Esophagus (tissue), 2 donors: ENCODE results near the gene SFRP5. TPM values are rescaled to one million over a fixed set of nuclear protein-coding genes. Genes with fewer than 3 reads are reported as not detected.

Experiments
- H3K27ac ChIP-seq, 2 donors: one replicate each; pipeline ENCODE4 v1.5.1; 2013; ENCODE audit warnings: low read depth in 2 of 2, mild to moderate bottlenecking in 2 of 2, inconsistent platforms in 1 of 2, low read length in 1 of 2, moderate library complexity in 1 of 2
- H3K27me3 ChIP-seq, 2 donors: one replicate each; pipeline ENCODE4 v1.6.1; 2013; ENCODE audit warnings: low read length in 2 of 2, control low read depth in 1 of 2, mild to moderate bottlenecking in 1 of 2; ENCODE audit not compliant: insufficient read depth in 2 of 2, control insufficient read depth in 1 of 2
- H3K36me3 ChIP-seq, 2 donors: one replicate each; pipeline ENCODE4 v1.6.1; 2013; ENCODE audit warnings: low read length in 1 of 2; ENCODE audit not compliant: control insufficient read depth in 2 of 2, insufficient read depth in 2 of 2
- H3K4me1 ChIP-seq, 2 donors: one replicate each; pipeline ENCODE4 v1.6.1; 2013; ENCODE audit warnings: low read length in 1 of 2; ENCODE audit not compliant: control insufficient read depth in 2 of 2, insufficient read depth in 2 of 2
- H3K4me3 ChIP-seq, 2 donors: one replicate each; pipeline ENCODE4 v1.5.1; 2013; ENCODE audit warnings: low read length in 2 of 2, mild to moderate bottlenecking in 2 of 2, low read depth in 1 of 2, moderate library complexity in 1 of 2
- H3K9me3 ChIP-seq, 2 donors: one replicate each; pipeline ENCODE4 v1.6.1; 2013; ENCODE audit warnings: mild to moderate bottlenecking in 2 of 2, low read depth in 1 of 2, low read length in 1 of 2, moderate library complexity in 1 of 2; ENCODE audit not compliant: control insufficient read depth in 2 of 2, insufficient read depth in 1 of 2
- WGBS, 2 donors: extraction: QIAGEN DNeasy Blood & Tissue Kit; methylation state at CpG; one replicate each; pipeline ENCODE4 v1.1.7; 2013; 5-methylcytosine and 5-hydroxymethylcytosine counted together
- polyA plus RNA-seq, 2 donors: library from polyadenylated mRNA; stranded (reverse); fragments of 200-250 nt; gene quantifications; one replicate each; pipeline ENCODE4 v1.2.3, GENCODE V29; 2013
- donor health status: healthy with polysubstance abuse.
- donor health status: Bipolar disorder and iron deficiency.

SFRP5 gene
- polyA plus RNA-seq, 2 donors, result 0.65 to 0.88 TPM

DNA sequence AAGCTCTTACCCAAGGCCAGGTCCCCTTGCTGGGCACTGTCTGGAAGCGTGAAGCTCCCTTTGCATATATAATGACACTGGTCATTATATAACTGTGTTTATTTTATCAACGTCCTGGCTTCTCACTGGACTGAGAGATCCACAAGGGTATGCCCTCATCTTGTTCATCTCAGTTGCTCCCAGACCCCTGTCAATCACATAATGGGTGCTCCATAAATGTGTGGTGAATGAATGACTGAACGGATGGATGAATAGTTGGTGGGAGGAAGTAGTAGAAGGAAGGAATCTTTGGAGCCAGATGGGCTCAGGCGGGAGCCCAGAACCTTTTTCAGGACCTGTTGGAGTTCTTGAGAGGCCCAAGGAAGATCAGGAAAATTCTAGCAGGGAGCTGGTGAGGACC lies 7.7 kb upstream of the SFRP5 start:
- H3K27ac ChIP-seq, result no peak overlapping the region
- H3K27me3 ChIP-seq, result no peaks in the 10 kb centered on the region
- H3K9me3 ChIP-seq, result no peaks in the 10 kb centered on the region
- no peaks in the 10 kb centered on the region for H3K36me3 ChIP-seq
- WGBS, 2 donors, result 75% methylated on average over 4 of the region's 4 CpGs
- peaks cover 0 to 1% of the 10 kb centered on the region in 2 donors for H3K4me1 ChIP-seq
- no peak overlapping the region for H3K4me3 ChIP-seq

DNA sequence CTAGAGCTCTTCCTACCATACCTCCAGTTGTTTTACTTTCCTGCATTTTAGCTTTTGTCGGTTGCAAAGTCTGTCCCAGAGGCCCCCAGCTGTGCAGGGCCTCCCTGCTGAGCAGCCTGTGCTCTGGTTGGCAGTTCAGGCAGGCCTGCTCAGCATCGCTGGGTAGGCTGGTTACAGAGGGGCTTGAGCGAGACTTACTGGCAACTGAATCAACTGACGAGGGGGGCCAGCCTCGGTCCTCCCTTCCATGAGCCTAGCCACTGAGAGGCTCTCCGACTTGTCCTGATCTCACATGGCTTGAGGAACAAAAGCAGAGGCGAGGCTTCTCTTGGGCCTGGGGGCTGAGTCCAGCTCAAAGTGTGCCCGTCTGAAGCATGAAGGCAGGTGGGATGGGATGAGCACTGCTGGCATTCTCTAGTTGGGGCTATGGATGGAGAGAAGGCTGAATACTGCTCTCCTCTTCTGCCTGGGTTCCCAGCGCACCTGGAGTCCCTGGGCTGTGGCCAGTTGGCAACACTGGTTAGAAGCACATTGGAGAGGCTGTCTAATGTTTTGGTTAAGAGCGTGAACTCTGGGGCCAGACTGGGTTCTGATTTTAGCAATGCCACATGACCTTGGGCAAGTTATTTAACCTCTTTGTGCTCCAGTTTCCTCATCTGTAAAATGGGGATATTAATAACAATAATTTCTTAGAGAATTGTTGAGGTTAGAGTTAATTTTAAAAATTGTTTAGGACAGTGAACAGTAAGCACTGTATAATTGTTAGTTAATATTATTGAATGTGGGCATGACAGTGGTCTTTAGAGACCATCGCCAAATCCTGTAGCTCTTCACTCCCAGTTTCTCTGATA lies 6.9 kb upstream of the SFRP5 start:
- WGBS, 2 donors, result 77 to 81% methylated on average over 11 of the region's 11 CpGs
- Histone ChIP-seq H3K36me3 (no peaks in the 10 kb centered on the region), H3K4me3 (no peak overlapping the region), H3K4me1 (peaks cover 0 to 1% of the 10 kb centered on the region in 2 donors), H3K27me3 (no peaks in the 10 kb centered on the region), H3K27ac (no peak overlapping the region), H3K9me3 (no peaks in the 10 kb centered on the region)

DNA sequence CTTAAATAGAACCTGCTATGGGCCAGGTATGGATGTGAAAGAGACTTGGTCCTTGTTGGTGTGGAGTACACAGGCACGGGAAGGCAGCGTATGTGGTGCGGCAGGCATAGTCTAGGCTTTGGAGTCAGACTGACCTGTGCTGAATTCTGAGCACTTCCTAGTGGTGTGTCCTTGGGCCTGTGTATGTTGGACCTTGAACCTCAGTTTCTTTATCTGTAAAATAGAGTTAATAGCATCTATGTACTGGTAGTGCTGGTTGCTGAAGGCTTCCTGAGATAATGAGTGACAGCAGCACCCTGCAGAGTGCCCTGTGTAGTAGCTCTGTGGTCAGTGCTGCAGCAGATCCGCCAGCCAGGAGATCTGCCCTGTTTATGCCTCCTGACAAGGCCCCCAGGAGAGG lies 5.3 kb upstream of the SFRP5 start:
- Histone ChIP-seq H3K27ac (no peak overlapping the region), H3K9me3 (no peaks in the 10 kb centered on the region), H3K4me1 (no peaks in the 10 kb centered on the region), H3K4me3 (no peak overlapping the region), H3K36me3 (no peaks in the 10 kb centered on the region), H3K27me3 (peaks cover 3 to 6% of the 10 kb centered on the region in 2 donors)
- 89 to 94% methylated on average over 4 of the region's 4 CpGs for WGBS, 2 donors

DNA sequence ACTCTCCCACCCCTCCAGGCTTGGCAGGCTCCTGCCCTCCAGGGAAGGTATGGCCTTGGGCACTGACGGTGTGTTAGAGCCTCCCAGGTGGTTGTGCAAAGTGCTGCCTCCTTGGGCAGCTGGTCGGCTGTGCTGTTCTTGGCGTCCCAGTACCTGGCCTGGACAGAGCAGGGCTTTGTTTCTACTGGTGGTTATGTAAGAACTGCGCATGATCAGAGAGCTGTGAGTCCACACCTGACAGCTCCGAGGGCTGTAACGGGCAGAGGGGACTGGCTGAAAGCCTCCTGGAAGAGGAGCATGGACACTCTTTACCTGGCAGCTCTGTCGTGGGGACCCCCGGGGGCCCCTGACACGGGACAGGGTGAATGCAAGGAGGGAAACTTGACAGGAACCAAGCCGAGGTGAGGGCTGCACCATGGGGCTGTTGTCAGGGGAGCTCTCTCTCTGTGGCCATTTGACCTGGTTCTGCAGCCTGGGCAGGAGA lies 3.1 kb upstream of the SFRP5 start:
- H3K9me3 ChIP-seq, result no peaks in the 10 kb centered on the region
- 51 to 61% methylated on average over 10 of the region's 10 CpGs for WGBS, 2 donors
- no peaks in the 10 kb centered on the region for H3K36me3 ChIP-seq
- H3K27ac ChIP-seq, result no peak overlapping the region
- peaks cover 6 to 7% of the 10 kb centered on the region in 2 donors for H3K4me1 ChIP-seq
- peaks cover 3 to 14% of the 10 kb centered on the region in 2 donors for H3K27me3 ChIP-seq
- H3K4me3 ChIP-seq, result no peak overlapping the region

DNA sequence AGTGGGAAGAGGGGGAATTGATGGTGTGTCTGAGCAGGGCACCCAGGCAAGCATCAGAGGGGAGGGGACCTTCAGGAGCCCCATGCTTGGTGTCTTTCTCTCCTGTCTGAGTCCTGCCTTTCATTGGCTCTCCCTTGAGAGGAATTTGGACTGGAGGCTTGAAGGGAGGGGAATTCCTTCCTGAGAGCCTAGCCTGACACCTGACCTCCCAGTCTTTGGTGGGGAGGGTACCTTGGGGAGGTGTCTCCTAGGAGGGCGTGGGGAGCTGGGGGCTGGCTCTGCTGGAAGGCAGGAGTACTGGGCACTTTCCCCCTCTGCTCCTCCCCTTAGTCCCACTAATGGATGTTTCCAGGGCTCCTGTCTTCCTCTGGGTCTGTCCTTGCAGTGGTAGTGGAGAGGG lies 1.3 kb upstream of the SFRP5 start:
- Histone ChIP-seq H3K9me3 (no peaks in the 10 kb centered on the region), H3K27ac (no peak overlapping the region), H3K4me1 (peaks cover 6 to 7% of the 10 kb centered on the region in 2 donors), H3K36me3 (no peaks in the 10 kb centered on the region), H3K27me3 (peaks cover 3 to 14% of the 10 kb centered on the region in 2 donors), H3K4me3 (no peak overlapping the region)
- 62 to 75% methylated on average over 1 of the region's 1 CpG for WGBS, 2 donors

DNA sequence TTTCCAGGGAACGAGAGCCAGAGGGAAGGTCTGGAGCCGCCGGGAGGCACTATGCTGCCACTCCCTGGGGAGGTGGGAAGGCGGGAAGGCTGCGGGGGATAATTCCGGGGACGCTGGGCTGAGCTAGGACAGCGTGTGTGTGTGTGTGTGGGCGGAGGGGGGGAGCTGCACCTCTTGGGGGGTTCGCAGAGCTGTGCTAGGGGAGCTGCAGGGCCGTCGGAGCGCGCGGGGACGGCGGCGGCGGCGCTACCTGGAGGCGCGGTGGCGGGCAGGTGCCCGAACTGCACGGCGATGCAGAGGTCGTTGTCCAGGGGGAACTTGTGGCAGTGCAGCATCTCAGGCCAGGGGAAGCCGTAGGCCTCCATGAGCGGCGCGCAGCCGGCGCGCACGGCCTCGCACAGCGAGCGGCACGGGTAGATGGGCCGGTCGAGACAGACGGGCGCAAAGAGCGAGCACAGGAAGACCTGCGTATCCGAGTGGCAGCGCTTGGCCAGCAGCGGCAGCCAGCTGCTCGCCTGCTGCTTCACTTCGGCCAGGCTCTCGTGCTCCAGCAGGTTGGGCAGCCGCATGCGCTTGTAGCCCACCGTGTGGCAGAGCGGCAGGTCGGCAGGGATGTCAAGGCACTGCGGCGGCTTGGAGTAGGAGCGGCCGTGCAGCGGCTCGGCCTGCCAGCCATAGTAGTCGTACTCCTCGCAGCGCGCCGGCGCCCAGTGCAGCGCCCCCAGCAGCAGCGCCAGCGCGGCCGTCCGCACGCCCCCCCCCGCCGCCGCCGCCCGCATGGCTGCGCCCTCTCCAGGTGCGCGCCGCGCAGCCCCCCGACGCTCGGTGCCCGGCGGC lies 526 bp downstream of the SFRP5 start:
- Histone ChIP-seq H3K4me3 (peak overlapping the region; percentile 11 to 21), H3K27ac (no peak overlapping the region), H3K4me1 (peaks cover 6 to 7% of the 10 kb centered on the region in 2 donors), H3K27me3 (peaks cover 3 to 14% of the 10 kb centered on the region in 2 donors), H3K36me3 (no peaks in the 10 kb centered on the region), H3K9me3 (no peaks in the 10 kb centered on the region)
- 2% methylated on average over 63 to 90 of the region's 90 CpGs for WGBS, 2 donors

DNA sequence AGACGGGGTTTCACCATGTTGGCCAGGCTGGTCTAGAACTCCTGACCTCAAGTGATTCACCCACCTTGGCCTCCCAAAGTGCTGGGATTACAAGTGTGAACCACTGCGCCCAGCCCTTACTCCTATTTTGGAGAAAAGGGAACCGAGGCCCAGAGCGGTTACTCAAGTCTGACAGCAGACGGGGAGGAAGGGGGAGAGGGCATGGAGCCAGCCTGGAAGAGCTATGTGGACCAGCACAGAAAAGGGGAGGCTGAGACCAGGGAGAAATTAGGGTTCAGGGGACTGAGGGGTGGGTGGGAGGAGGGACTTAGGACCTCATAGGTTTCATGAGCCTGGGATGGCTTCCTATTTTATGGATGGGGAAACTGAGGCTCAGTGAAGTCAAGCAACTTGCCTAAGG lies 1.5 kb downstream of the SFRP5 start:
- H3K9me3 ChIP-seq, result no peaks in the 10 kb centered on the region
- H3K4me1 ChIP-seq, result peaks cover 6 to 7% of the 10 kb centered on the region in 2 donors
- H3K27ac ChIP-seq, result no peak overlapping the region
- H3K36me3 ChIP-seq, result no peaks in the 10 kb centered on the region
- 72 to 77% methylated on average over 5 of the region's 5 CpGs for WGBS, 2 donors
- no peak overlapping the region for H3K4me3 ChIP-seq
- peaks cover 3 to 14% of the 10 kb centered on the region in 2 donors for H3K27me3 ChIP-seq

DNA sequence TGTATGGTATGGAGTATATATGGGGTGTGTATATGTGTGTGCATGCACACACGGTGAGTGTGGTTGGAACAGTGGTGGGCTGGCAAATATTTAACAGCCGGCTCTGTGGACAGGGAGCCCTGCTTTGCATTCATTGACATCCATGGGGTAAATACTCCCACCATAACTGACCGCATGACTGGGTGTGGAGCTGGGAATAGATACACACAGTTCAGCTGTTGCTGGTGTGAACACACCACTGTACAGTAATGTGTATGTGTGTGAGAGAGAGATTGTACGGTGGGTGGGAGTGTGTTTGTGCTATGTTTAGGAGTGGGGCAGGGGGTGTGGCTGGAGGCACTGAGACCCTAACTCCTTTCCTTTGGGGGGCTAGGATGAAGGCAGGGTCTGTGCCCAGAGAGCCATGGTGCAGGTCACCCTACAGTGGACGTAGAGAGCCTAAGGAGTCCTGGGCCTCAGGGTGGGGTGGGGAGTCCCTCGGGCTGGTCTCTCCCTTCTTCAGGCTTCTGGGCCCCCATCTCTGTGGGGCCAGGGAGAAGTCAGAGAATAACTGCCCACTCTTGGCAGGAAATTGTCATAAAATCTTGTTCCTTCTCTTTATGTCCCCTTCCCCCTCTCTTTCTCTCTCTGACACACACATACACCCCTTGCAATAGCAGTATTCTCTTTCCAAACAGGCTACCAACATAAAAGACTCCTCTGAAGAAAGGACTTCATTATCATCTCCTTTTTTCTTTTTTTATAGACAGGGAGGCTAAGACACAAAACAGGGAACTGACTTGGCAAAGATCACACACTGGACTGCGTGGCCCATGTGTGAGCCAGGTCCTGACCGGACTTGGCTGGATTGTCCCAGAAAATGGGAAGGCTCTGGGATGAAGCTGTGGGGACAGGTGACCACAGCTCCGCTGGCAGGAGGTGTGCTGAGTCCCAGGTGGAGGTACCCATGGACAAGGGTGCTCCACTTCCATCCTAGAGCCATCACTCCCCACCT lies 3.2 kb downstream of the SFRP5 start:
- Histone ChIP-seq H3K27ac (no peak overlapping the region), H3K4me3 (no peak overlapping the region), H3K36me3 (no peaks in the 10 kb centered on the region), H3K27me3 (peaks cover 3 to 14% of the 10 kb centered on the region in 2 donors), H3K9me3 (no peaks in the 10 kb centered on the region), H3K4me1 (peaks cover 6 to 7% of the 10 kb centered on the region in 2 donors)
- 82 to 84% methylated on average over 9 of the region's 9 CpGs for WGBS, 2 donors
